22Rv1 (cell line): ENCODE results near the gene DLL1.

Experiments
- H3K27ac ChIP-seq: fragments of 450-650 bp; 2 replicates; pipeline ENCODE4 v1.5.1; 2017
- ZFX ChIP-seq: fragments of 450-650 bp; IDR thresholded peaks from 2 replicates; pipeline ENCODE4 v1.6.1; 2017; ENCODE audit warnings: antibody characterized with exemption, borderline replicate concordance
- TF ChIP-seq, protein P1 (sequence below): fragments of 450-650 bp; IDR thresholded peaks from 2 replicates; pipeline ENCODE4 v1.5.1; 2017; ENCODE audit warnings: mild to moderate bottlenecking

Gene DLL1

DNA sequence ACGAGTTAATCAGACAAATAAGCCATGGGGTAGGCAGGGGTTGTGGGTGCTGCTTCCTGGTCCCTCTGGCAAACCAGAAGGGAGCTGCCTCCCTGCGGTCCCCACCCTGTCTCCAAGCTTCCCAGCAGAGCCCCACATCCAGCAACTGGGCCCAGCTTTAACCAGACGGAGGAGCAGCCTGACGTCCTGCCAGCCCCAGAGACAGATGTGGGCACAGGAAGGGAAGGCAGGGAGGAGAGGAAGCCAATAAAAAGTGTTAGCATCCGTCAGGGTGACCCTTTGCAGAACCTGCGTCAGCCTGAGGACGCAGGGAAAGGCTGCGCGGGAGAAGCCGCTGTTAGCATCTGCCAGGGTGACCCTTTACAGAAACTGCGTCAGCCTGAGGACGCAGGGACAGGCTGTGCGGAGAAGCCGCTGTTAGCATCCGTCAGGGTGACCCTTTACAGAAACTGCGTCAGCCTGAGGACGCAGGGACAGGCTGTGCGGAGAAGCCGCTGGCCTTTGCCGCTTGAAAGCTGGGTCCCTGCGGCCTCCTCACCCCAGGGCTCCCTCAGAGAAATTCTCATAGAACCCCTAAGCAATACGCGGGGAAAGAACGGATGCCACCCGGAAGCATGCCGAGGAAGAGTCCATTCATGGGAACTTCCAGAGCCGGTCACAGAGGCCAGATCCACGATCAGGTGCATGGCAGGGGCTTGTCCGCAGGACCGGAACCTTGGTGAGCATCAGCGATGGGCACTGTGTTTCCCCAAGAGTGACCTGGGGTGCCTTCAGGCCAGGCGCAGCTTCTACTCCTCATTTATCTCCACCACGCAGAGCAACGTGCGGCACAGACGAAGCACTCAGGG lies 15.9 kb downstream of the DLL1 start:
- TF ChIP-seq, protein P1, sequence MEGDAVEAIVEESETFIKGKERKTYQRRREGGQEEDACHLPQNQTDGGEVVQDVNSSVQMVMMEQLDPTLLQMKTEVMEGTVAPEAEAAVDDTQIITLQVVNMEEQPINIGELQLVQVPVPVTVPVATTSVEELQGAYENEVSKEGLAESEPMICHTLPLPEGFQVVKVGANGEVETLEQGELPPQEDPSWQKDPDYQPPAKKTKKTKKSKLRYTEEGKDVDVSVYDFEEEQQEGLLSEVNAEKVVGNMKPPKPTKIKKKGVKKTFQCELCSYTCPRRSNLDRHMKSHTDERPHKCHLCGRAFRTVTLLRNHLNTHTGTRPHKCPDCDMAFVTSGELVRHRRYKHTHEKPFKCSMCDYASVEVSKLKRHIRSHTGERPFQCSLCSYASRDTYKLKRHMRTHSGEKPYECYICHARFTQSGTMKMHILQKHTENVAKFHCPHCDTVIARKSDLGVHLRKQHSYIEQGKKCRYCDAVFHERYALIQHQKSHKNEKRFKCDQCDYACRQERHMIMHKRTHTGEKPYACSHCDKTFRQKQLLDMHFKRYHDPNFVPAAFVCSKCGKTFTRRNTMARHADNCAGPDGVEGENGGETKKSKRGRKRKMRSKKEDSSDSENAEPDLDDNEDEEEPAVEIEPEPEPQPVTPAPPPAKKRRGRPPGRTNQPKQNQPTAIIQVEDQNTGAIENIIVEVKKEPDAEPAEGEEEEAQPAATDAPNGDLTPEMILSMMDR, result no peak
- TF ChIP-seq ZFX, result no peak
- no peak overlapping the region for H3K27ac ChIP-seq

DNA sequence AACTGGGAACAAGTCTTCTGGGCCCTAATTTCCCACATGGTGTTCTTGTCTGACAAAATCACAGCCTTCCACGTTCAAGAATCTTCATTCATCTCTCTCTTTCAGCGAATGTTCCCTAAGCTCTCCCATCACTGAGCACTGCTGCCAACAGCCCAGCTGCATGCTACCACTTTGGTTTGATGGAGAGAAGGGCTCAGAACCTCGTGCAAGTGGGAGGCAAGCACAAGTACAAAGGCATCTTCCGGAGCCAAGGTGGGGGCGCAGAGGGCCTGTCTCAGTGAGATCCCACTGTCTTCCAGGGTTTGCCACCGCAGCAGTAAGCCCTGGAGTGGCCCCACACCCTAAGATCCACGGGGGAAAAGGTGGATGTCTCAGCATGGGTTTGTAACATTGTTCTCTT lies 17.2 kb downstream of the DLL1 start:
- TF ChIP-seq, protein P1, result no peak
- TF ChIP-seq ZFX, result no peak
- H3K27ac ChIP-seq, result no peak overlapping the region

DNA sequence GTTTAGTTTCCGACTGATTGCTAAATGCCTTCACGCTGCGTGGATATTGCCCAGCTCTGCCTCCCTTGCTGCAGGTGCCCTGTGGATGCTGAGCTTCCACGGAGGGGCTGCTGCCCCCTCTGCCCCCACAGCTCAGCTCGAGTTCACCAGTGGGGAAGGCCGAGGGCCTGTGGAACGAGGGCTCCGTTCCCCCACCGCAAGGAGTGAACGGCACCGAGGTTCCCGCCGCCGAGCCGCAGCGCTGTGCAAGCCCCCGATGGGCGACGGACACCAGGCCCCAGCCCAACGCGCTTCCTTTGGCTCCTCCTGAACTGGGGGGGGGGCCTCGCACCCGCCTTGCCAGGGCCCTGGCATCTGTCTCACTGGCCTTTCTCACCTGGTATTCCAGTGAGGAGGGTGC lies 17.7 kb downstream of the DLL1 start:
- H3K27ac ChIP-seq, result no peak overlapping the region
- TF ChIP-seq ZFX, result no peak
- TF ChIP-seq, protein P1, result no peak

DNA sequence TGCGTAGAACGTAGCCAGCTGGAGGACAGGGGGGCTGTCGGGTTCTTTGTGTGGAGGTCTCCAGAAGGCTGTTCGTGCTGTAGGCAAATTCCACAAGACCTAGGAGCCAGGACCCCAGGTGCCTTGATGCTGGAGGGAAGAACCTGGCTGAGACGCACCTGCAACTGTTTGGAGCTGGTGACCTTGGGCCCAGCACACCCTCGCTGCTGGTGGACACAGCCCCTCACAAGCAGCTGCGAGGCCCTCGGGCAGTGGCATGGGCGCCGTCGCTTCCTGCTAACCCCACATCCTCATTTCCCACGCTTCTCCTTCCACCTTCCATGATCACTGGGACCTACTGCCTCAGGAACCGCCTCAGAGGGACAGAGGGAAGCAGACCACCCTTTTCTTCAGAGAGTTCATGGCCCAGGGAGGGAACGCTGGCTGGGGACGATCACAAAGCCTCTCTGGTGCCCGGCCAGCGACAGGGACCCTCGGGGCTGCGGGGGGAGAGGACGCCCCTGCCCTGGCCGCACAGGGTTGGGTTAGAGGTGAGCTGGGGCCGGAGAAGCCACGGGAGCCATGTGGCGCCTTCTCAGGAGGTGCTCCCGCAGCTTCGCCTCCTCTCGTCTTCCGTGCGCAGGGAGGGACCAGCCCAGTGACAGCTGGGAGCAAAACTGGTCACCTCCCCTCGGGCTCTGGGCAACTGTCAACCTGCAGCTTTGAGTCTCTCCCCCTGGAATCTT lies 18.4 kb downstream of the DLL1 start:
- TF ChIP-seq ZFX, result no peak
- TF ChIP-seq, protein P1, result no peak
- no peak overlapping the region for H3K27ac ChIP-seq

DNA sequence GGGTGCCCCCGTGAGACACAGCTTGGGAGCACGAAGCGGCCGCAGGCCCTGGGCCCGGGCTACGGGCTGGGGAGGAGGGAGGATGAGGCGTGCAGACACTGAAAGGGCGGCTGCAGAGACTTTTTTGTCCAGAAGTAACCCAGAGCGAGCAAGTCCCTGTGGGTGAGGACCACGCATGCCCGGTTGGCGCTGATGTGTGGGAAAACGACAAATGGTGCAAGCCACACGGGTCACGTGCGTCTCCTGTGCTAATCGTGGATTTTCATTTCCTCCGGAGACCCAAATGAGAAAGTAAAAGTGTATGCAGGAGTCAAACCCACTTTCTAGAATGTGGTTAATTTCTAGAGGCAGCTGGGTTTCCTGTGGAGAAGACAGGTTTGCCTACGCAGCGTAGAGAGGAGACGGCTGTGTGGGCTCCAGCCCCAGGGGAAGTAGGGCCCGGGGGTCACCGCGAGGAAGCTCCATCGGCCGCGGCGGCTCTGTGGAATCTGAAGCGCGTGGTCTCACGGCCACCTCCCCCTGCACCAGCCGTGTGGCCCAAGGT lies 19.0 kb downstream of the DLL1 start:
- TF ChIP-seq, protein P1, result no peak
- TF ChIP-seq ZFX, result no peak
- H3K27ac ChIP-seq, result no peak overlapping the region

DNA sequence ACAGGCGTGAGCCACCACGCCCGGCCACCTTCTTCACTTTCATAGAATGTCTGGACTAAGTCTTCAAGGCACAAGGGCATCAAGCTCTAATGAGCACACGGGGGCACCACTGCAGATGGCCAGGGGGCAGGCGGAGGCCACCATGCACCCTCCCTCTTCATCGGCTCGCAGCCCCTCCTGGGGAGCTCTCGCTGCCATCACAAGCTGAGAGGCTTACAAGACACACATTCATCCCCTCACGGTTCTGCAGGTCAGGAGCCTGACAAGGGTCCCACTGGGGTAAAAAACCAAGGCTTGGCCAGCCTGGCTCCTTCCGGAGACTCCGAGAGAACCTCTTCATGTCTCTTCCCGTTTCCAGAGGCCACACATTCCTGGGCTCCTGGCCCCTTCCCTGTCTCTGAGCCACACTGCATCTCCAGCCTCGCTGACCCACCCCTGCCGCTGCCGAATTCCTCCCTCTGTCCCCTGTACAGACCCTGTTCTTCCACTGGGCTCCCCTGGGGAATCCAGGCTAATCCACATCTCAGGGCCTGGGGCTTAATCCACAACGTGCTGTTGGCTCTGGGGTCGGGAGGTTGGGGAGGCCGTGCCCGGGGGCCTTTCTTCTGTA lies 19.8 kb downstream of the DLL1 start:
- TF ChIP-seq, protein P1, result no peak
- TF ChIP-seq ZFX, result no peak
- no peak overlapping the region for H3K27ac ChIP-seq
